ENCODE results near the gene BBIP1.

- TF ChIP-seq NANOG (IDR thresholded peaks at IDR 0.05; ENCODE audit: borderline replicate concordance), result no peak
- TF ChIP-seq CTCF (conservative IDR thresholded peaks at IDR 0.05; ENCODE audit: low read depth in 2 of 2), result no peak
- no peak for TF ChIP-seq REST (IDR thresholded peaks at IDR 0.05; ENCODE audit: unreplicated experiment)
- no peak for TF ChIP-seq POLR2AphosphoS5 (IDR thresholded peaks at IDR 0.05; ENCODE audit: low read depth)
- no peak for TF ChIP-seq JUNB (IDR thresholded peaks at IDR 0.05; ENCODE audit: unreplicated experiment)
- no peak for TF ChIP-seq EZH2 (IDR thresholded peaks at IDR 0.05; ENCODE audit: low read depth, unreplicated experiment)
- TF ChIP-seq EZH2phosphoT487 (IDR thresholded peaks at IDR 0.05; ENCODE audit: unreplicated experiment), result no peak
- no peak for TF ChIP-seq CREB1 (CRISPR knock-in tag; IDR thresholded peaks at IDR 0.05; ENCODE audit: low read depth)
Observed at GRCh38 chr10:110857265-110858171, 61.5 kb downstream of the BBIP1 start.

Measured in GM23338 (cell line).